Measurements from ENCODE around the gene IL1RAPL1.
A peak's percentile ranks its signal among the peaks of the same experiment; 100 is the strongest.

IL1RAPL1 gene

GRCh38 chrX:29066516-29066915 lies 479.3 kb downstream of the IL1RAPL1 start:
- no peak for DNase-seq (ENCODE audit: low read depth)
- in situ Hi-C loops (cut with HindIII; ENCODE audit: low sequenced_read_pairs): no loop called here
- H3K4me3 ChIP-seq (ENCODE audit: low read depth, low read length): no peak overlapping the region
- no peak for TF ChIP-seq CTCF (IDR thresholded peaks at IDR 0.05; ENCODE audit: low read depth, low read length, missing control alignments)

- no peak overlapping the region for H3K4me3 ChIP-seq (ENCODE audit: low read depth, low read length)
- TF ChIP-seq CTCF (IDR thresholded peaks at IDR 0.05; ENCODE audit: low read depth, low read length, missing control alignments): no peak
- in situ Hi-C loops (cut with HindIII; ENCODE audit: low sequenced_read_pairs): no loop called here
- no peak for DNase-seq (ENCODE audit: low read depth)
Measured at GRCh38 chrX:29067351-29067750, 480.1 kb downstream of the IL1RAPL1 start.

GRCh38 chrX:29071525-29072320 lies 484.5 kb downstream of the IL1RAPL1 start:
- DNase-seq (ENCODE audit: low read depth): no peak
- in situ Hi-C loops (cut with HindIII; ENCODE audit: low sequenced_read_pairs): no loop called here
- no peak for TF ChIP-seq CTCF (IDR thresholded peaks at IDR 0.05; ENCODE audit: low read depth, low read length, missing control alignments)
- H3K4me3 ChIP-seq (ENCODE audit: low read depth, low read length): no peak overlapping the region

- TF ChIP-seq CTCF (IDR thresholded peaks at IDR 0.05; ENCODE audit: low read depth, low read length, missing control alignments): no peak
- H3K4me3 ChIP-seq (ENCODE audit: low read depth, low read length): no peak overlapping the region
- in situ Hi-C loops (cut with HindIII; ENCODE audit: low sequenced_read_pairs): no loop called here
- DNase-seq (ENCODE audit: low read depth): no peak
Measured at GRCh38 chrX:29082558-29082957, 495.3 kb downstream of the IL1RAPL1 start.

GRCh38 chrX:29083823-29084222 lies 496.6 kb downstream of the IL1RAPL1 start:
- TF ChIP-seq CTCF (IDR thresholded peaks at IDR 0.05; ENCODE audit: low read depth, low read length, missing control alignments): no peak
- no peak for DNase-seq (ENCODE audit: low read depth)
- in situ Hi-C loops (cut with HindIII; ENCODE audit: low sequenced_read_pairs): no loop called here
- H3K4me3 ChIP-seq (ENCODE audit: low read depth, low read length): no peak overlapping the region

- peak; percentile 27 for TF ChIP-seq CTCF (IDR thresholded peaks at IDR 0.05; ENCODE audit: low read depth, low read length, missing control alignments)
- in situ Hi-C loops (cut with HindIII; ENCODE audit: low sequenced_read_pairs): no loop called here
- H3K4me3 ChIP-seq (ENCODE audit: low read depth, low read length): no peak overlapping the region
- DNase-seq (ENCODE audit: low read depth): no peak
Measured at GRCh38 chrX:29090811-29091210, 503.6 kb downstream of the IL1RAPL1 start.
